Astrocyte (in vitro differentiated cells and primary cell): ENCODE results near the gene POMGNT1. TPM values are rescaled to one million over a fixed set of nuclear protein-coding genes. Genes with fewer than 3 reads are reported as not detected.
"Not testable (repeated sequence)": the region's sequence is repeated elsewhere in the genome, so short reads cannot be mapped to it uniquely, and the experiment has no call there.

Source experiments
- DNase-seq: peaks from one replicate; pipeline ENCODE4 v3.0.0-alpha.2; 2010; ENCODE audit warnings: low read depth
- FAIRE-seq: peaks from 2 replicates; lab custom pipeline; 2011; peaks lifted over from hg19 to GRCh38; lab: Jason Lieb, UNC
- H2AFZ ChIP-seq: 2 replicates; pipeline ENCODE4 v1.6.0; 2012; ENCODE audit warnings: low read depth, low read length, inconsistent platforms
- H3K27ac ChIP-seq: 2 replicates; pipeline ENCODE4 v1.5.1; 2011; ENCODE audit warnings: low read depth, low read length, inconsistent platforms
- H3K27me3 ChIP-seq: 2 replicates; pipeline ENCODE4 v1.6.0; 2011; ENCODE audit warnings: low read length, inconsistent platforms; ENCODE audit not compliant: insufficient read depth
- H3K36me3 ChIP-seq: 2 replicates; pipeline ENCODE4 v1.5.1; 2011; ENCODE audit warnings: low read length, inconsistent platforms; ENCODE audit not compliant: insufficient read depth
- H3K4me1 ChIP-seq: 2 replicates; pipeline ENCODE4 v1.5.1; 2011; ENCODE audit warnings: low read length, inconsistent platforms; ENCODE audit not compliant: insufficient read depth
- H3K4me2 ChIP-seq: 2 replicates; pipeline ENCODE4 v1.6.0; 2012; ENCODE audit warnings: low read length, inconsistent platforms
- H3K4me3 ChIP-seq: 2 replicates; pipeline ENCODE4 v1.5.1; 2011; ENCODE audit warnings: low read depth, mild to moderate bottlenecking, low read length, inconsistent platforms; ENCODE audit not compliant: insufficient read depth
- H3K79me2 ChIP-seq: 2 replicates; pipeline ENCODE4 v1.6.0; 2012; ENCODE audit warnings: mild to moderate bottlenecking, low read length, inconsistent platforms; ENCODE audit not compliant: insufficient read depth
- H3K9ac ChIP-seq: 2 replicates; pipeline ENCODE4 v1.6.0; 2012; ENCODE audit warnings: mild to moderate bottlenecking, low read length, inconsistent platforms
- H3K9me3 ChIP-seq: 2 replicates; pipeline ENCODE4 v1.5.1; 2012; ENCODE audit warnings: low read depth, mild to moderate bottlenecking, low read length, inconsistent platforms; ENCODE audit not compliant: insufficient read depth
- H4K20me1 ChIP-seq: 2 replicates; pipeline ENCODE4 v1.6.0; 2012; ENCODE audit warnings: low read length, inconsistent platforms; ENCODE audit not compliant: insufficient read depth
- H3K27ac Mint-ChIP-seq: one replicate; pipeline ENCODE4 v1.8.0; 2021; ENCODE audit warnings: mild to moderate bottlenecking, mixed read lengths; ENCODE audit not compliant: unreplicated experiment
- H3K27me3 Mint-ChIP-seq: one replicate; pipeline ENCODE4 v1.8.0; 2021; ENCODE audit warnings: low read depth, mixed read lengths; ENCODE audit not compliant: unreplicated experiment
- H3K36me3 Mint-ChIP-seq: one replicate; pipeline ENCODE4 v1.8.0; 2021; ENCODE audit warnings: low read depth, mixed read lengths; ENCODE audit not compliant: unreplicated experiment
- H3K4me1 Mint-ChIP-seq: one replicate; pipeline ENCODE4 v1.8.0; 2021; ENCODE audit warnings: low read depth, mixed read lengths; ENCODE audit not compliant: unreplicated experiment
- H3K4me3 Mint-ChIP-seq: one replicate; pipeline ENCODE4 v1.8.0; 2021; ENCODE audit warnings: mild to moderate bottlenecking, moderate library complexity, mixed read lengths; ENCODE audit not compliant: unreplicated experiment
- H3K9me3 Mint-ChIP-seq: one replicate; pipeline ENCODE4 v1.8.0; 2021; ENCODE audit warnings: mild to moderate bottlenecking, mixed read lengths; ENCODE audit not compliant: unreplicated experiment
- EZH2 ChIP-seq: IDR thresholded peaks from 2 replicates; pipeline ENCODE4 v1.6.1; 2012; ENCODE audit warnings: mild to moderate bottlenecking, low read length, inconsistent platforms; ENCODE audit not compliant: insufficient read depth
- total RNA-seq: library from RNA; stranded (reverse); gene quantifications from 2 replicates; pipeline ENCODE4 v1.2.1, GENCODE V29; 2021
- TF ChIP-seq, protein P1 (sequence below): IDR thresholded peaks from 2 replicates; pipeline ENCODE4 v1.5.1; 2011; ENCODE audit warnings: low read depth, mild to moderate bottlenecking, inconsistent platforms, low read length, moderate library complexity; ENCODE audit not compliant: insufficient read depth

POMGNT1 gene
- total RNA-seq, 1 donor from 2014 or later = 55.1 TPM

DNA sequence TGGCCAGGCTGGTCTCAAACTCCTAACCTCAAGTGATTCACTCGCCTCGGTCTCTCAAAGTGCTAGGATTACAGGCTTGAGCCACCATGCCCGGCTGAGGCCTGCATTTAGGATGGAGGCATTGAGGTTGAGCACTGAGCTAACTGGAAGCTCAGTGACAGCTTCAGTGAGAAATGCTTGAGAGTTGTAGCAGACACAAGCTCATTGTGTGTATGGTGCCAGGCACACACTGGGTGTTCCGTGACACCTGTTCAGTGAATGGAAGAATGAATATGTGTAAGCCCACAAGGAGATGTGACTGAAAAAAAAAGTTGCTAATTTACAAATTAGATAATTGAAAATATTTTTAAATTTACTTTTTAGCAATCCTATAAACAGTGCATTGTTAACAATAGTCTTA is 26.7 kb upstream of the POMGNT1 start:
- no peaks in the 10 kb centered on the region for H3K27me3 ChIP-seq
- no peak overlapping the region for H3K4me3 ChIP-seq
- no peaks in the 10 kb centered on the region for H3K79me2 ChIP-seq
- no peaks in the 10 kb centered on the region for H3K27me3 Mint-ChIP-seq
- no peak overlapping the region for H3K4me3 Mint-ChIP-seq
- no peaks in the 10 kb centered on the region for H3K36me3 Mint-ChIP-seq
- H3K4me1 ChIP-seq = peaks cover 3% of the 10 kb centered on the region
- H3K9me3 Mint-ChIP-seq = no peaks in the 10 kb centered on the region
- FAIRE-seq (no peak), DNase-seq (no peak)
- peaks cover 8% of the 10 kb centered on the region for H3K4me1 Mint-ChIP-seq
- H3K27ac ChIP-seq = no peak overlapping the region
- no peaks in the 10 kb centered on the region for H3K36me3 ChIP-seq
- no peak overlapping the region for H3K27ac Mint-ChIP-seq
- H3K4me2 ChIP-seq = no peak overlapping the region
- H3K9me3 ChIP-seq = no peaks in the 10 kb centered on the region
- no peak overlapping the region for H3K9ac ChIP-seq
- no peak for TF ChIP-seq EZH2
- TF ChIP-seq, protein P1, sequence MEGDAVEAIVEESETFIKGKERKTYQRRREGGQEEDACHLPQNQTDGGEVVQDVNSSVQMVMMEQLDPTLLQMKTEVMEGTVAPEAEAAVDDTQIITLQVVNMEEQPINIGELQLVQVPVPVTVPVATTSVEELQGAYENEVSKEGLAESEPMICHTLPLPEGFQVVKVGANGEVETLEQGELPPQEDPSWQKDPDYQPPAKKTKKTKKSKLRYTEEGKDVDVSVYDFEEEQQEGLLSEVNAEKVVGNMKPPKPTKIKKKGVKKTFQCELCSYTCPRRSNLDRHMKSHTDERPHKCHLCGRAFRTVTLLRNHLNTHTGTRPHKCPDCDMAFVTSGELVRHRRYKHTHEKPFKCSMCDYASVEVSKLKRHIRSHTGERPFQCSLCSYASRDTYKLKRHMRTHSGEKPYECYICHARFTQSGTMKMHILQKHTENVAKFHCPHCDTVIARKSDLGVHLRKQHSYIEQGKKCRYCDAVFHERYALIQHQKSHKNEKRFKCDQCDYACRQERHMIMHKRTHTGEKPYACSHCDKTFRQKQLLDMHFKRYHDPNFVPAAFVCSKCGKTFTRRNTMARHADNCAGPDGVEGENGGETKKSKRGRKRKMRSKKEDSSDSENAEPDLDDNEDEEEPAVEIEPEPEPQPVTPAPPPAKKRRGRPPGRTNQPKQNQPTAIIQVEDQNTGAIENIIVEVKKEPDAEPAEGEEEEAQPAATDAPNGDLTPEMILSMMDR = no peak
- no peak overlapping the region for H2AFZ ChIP-seq
- H4K20me1 ChIP-seq = no peaks in the 10 kb centered on the region

DNA sequence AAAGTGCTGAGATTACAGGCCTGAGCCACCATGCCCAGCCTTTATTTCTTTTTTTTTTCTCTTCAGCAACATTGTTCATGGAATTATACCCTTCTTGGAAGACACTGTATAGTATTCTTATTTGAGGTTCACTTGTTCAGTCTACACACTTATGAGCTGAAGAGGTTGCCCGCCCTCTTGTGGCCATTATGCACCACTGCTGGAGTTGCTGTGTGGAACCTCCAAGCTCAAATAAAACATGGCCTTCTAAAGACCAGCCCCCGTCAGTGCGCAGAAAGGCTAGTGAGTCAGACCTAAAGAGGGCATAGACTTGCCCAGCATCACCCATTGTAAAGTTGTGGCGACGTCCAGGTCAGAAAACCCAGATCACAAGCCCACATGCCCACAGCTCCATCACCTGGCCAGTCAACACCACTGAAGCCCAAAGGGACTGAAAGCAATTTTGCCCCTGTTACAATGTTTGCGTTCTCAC is 25.3 kb upstream of the POMGNT1 start:
- peak overlapping the region; percentile 91 for H3K27ac Mint-ChIP-seq
- H3K36me3 ChIP-seq = no peaks in the 10 kb centered on the region
- no peaks in the 10 kb centered on the region for H4K20me1 ChIP-seq
- H3K4me1 ChIP-seq = peaks cover 3% of the 10 kb centered on the region
- H3K9me3 Mint-ChIP-seq = no peaks in the 10 kb centered on the region
- peaks cover 8% of the 10 kb centered on the region for H3K4me1 Mint-ChIP-seq
- no peak overlapping the region for H3K4me3 ChIP-seq
- H3K27me3 Mint-ChIP-seq = no peaks in the 10 kb centered on the region
- peak overlapping the region; percentile 49 for H3K4me2 ChIP-seq
- no peaks in the 10 kb centered on the region for H3K9me3 ChIP-seq
- no peaks in the 10 kb centered on the region for H3K79me2 ChIP-seq
- H3K9ac ChIP-seq = no peak overlapping the region
- H2AFZ ChIP-seq = peak overlapping the region; percentile 68
- TF ChIP-seq, protein P1 = peak; percentile 99
- no peak for TF ChIP-seq EZH2
- no peak overlapping the region for H3K27ac ChIP-seq
- H3K27me3 ChIP-seq = no peaks in the 10 kb centered on the region
- DNase-seq (peak; percentile 76), FAIRE-seq (peak; percentile 86)
- H3K36me3 Mint-ChIP-seq = no peaks in the 10 kb centered on the region
- H3K4me3 Mint-ChIP-seq = no peak overlapping the region

DNA sequence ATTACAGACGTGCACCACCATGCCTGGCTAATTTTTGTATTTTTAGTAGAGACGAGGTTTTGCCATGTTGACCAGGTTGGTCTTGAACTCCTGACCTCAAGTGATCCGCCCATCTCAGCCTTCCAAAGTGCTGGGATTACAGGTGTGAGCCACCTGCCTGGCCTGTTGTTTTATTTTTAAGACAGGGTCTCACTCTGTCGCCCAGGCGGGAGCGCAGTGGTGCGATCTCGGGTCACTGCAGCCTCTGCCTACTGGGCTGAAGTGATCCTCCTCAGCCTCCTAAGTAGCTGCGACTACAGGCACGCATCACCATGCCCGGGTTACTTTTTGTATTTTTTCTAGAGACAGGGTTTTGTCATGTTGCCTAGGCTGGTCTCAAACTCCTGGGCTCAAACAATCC is 24.8 kb upstream of the POMGNT1 start:
- not testable (repeated sequence) for H3K4me1 Mint-ChIP-seq

More for the DNA sequence above, 24.8 kb upstream of the POMGNT1 start:
- FAIRE-seq, H3K4me3 Mint-ChIP-seq, H3K79me2 ChIP-seq, H3K9me3 Mint-ChIP-seq, H3K27ac Mint-ChIP-seq, H3K27me3 Mint-ChIP-seq, H3K36me3 ChIP-seq, H3K27me3 ChIP-seq, H3K27ac ChIP-seq, DNase-seq, H3K4me2 ChIP-seq, H3K9me3 ChIP-seq, H3K4me1 ChIP-seq, H2AFZ ChIP-seq, H3K36me3 Mint-ChIP-seq, H3K9ac ChIP-seq, H4K20me1 ChIP-seq, H3K4me3 ChIP-seq: not testable (repeated sequence)
